NCI-H69 (cell line): ENCODE results near the gene CD28.

Source experiments
- DNase-seq: peaks from one replicate; lab custom pipeline; 2025; lab: John Stamatoyannopoulos, UW

Gene CD28

GRCh38 chr2:203706403-203706802 is at the start of gene CD28:
CD28 (plus strand) TSS chr2:203706639; CDS start chr2:203706697, 58 bp downstream.
- no peak for DNase-seq

- no peak for DNase-seq
Measured at GRCh38 chr2:203659331-203660049, 46.9 kb upstream of the CD28 start.

DNA sequence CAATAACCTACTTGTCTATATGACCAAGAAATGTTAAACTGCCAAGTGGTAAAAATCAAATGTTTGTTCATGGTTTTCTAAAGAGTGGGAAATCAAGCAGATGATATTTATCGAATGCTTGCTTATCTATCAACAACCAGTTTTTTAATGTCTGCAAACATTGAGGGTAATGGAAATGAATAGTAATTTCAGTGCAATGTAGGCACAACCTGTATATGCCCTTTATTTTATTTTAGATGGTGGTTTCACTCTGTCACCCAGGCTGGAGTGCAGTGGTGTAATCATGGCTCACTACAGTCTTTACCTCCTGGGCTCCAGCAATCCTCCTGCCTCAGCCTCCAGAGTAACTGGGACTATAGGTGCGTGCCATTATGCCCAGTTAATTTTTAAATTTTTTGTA is 46.0 kb upstream of the CD28 start:
- DNase-seq = no peak

DNA sequence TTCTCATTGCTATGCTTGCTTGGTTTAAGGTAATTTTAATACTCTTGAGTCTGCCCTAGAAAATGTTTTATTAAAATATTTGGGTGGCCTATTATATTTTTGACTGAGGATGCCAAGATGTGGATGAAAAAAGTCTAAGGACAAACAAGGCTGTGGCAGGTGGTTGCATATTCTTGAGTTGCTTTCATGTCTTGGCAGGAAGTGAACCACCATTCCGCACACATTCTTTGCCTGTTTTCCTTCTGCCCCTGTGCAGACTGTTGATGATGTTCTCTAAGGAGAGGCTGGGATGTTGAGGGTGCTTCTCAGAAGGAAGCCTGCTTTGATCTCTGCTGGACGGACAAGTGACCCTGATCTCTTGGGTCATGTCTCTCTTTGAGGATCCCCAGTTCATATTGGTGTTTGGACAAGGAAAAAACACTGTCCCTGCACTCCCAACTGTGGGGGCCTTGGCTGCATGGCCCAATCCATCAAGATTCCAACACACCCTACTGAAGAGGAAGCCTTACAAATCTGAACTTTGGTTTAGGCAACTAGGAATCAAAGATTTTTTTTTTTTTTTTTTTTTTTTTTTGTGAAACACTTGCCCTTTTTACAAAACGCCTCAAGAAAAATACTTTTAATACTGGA is 45.0 kb upstream of the CD28 start:
- DNase-seq = no peak

- no peak for DNase-seq
Measured at GRCh38 chr2:203662487-203662886, 44.0 kb upstream of the CD28 start.

DNA sequence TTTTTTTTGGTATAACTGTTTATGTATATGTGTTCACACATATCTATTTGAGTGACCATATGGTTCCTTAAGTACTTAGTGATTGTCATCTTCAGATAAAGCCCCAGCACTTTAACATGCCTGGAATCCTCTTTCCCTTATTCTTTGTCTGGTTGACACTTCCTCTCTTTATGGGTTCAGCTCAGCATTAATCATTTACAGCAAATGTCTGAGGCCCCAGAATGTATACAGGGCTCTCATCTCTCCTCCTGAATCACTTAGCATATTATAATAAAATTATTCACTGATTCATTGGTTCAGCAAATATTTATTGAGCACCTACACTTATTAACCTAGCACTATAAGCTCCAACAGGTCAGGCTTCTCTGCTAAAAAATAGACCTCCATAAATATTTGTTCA is 43.5 kb upstream of the CD28 start:
- DNase-seq = no peak

DNA sequence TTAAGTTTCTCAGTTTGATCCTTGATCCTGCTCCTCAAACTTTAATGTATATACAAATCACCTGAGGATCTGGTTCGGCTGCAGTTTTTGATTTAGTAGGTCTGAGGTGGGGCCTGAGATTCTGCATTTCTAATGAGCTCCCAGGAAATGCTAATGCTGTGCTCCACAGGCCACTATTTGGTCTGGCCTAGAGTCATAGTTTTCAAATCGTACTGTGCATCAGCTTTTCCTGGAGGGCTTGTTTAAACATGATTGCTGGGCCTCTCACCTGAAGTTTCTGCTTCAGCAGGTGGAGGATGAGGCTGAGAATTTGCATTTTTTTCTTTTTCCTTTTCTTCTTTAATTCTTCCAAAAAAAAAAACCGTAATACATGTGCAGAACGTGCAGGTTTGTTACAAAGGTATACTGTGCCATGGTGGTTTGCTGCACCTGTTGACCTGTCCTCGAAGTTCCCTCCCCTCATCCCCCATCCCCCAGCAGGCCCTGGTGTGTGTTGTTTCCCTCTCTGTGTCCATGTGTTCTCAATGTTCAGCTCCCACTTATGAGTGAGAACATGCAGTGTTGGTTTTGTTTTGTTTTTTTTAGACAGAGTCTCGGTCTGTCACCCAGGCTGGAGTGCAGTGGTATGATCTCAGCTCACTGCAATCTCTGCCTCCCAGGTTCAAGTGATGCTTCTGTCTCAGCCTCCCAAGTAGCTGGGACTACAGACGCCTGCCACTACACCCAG is 42.2 kb upstream of the CD28 start:
- no peak for DNase-seq

DNA sequence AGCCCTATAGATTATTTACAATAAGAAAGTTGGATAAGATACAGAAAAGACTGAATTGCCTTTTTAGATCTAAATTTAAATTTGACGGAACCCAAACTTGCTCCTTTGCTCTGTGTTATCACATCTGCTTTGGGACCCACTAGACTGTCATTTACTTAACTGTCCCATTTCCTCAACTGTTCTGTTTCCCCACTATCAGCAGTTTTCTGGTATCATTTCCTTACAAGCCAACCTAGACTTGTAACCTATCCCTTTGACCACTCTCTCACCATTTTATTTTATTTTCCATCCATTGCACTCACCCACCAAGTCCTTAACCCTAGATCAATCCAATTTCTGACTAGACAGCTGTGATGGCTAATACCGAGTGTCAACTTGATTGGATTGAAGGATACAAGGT is 38.6 kb upstream of the CD28 start:
- no peak for DNase-seq

DNA sequence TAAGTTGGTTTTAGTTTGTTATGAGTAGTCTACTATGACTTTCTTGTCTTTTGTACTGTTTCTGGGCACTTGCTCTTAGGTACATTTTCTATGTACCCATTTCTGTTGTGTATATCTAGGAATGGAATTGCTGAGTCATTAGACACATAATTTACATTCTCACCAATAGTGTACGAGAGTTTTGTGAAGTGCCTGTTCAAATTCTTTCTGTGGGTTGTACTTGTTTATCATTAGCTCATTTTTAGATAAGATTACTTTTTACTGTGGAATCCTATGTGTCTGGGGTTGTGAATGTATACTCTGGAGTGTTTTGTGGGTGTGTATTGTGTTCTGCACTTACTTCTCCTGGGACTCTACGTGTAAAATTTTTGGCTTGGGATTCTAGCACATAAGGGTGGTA is 36.6 kb upstream of the CD28 start:
- no peak for DNase-seq

DNA sequence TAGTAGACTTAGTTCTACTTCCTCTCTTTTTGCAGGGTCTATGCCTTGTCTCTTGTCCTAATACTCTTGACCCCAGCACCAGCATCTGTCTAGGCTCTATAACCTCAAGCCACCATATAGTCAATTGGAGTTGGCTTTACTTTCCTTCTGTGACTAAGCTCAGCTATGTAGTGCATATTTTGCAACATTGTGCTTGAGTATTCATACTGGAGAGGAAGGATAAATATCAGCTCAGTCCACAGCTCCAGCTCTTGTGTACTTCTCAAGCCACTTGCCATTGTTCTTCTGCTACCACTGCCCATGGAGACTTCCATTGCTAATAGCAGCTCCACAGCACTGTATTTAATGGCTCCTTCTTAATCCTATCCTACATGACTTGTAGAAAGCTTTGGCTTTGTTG is 35.5 kb upstream of the CD28 start:
- no peak for DNase-seq

DNA sequence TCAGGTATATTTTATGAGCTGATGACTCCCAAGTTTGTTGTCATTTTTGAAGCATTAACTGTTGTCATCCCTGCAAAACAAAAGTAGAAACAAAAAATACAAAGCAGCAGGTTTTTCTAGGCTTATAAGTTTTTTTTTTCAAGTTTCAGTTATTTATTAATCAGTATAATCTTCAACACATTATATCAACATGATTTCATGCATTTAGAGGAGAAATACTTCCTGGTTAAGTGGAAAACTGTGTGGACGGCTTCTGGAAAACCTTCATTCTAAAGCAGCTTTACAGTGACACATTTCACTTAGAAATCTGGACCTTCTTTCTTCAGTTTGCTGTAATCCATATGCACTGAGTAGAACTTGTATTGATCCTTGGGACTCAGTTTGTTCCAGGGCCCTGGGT is 34.6 kb upstream of the CD28 start:
- DNase-seq = no peak

- DNase-seq = no peak
Measured at GRCh38 chr2:203672856-203673255, 33.6 kb upstream of the CD28 start.

- no peak for DNase-seq
Measured at GRCh38 chr2:203673933-203674332, 32.5 kb upstream of the CD28 start.

DNA sequence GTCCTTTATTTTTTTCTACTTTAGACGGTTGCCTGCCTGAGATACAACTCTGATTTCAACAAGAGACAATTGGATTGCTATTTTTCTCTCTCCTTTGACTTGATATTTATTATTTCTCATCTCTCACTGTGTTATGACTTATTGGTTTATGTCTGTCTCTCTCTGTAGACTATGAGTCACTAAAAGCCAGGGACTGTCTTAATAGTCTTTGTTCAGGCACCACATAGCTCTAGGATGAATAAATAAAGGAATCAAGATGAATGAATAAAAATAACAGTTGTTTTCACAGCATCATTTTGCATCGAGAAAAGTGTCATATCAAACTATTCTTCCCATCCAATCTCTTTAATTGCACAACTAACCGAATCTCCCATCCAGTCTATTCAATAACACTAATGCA is 31.4 kb upstream of the CD28 start:
- no peak for DNase-seq

- DNase-seq = no peak
Measured at GRCh38 chr2:203678971-203679370, 27.5 kb upstream of the CD28 start.

DNA sequence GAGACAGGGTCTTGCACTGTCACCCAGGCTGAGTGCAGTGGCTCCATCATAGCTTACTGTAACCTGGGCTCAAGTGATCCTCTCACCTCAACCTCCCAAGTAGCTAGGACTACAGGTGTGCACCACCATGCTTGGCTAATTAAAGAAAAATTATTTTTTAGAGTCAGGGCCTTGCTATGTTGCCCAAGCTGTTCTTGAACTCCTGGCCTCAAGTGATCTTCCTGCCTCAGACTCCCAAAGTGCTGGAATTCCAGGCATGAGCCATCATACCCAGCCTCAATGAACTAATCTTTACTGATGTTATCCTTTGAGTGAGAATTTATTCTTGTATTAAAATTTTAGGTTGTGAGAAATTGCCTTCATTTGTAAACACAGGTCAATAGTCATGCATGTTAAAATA is 27.0 kb upstream of the CD28 start:
- DNase-seq = no peak

DNA sequence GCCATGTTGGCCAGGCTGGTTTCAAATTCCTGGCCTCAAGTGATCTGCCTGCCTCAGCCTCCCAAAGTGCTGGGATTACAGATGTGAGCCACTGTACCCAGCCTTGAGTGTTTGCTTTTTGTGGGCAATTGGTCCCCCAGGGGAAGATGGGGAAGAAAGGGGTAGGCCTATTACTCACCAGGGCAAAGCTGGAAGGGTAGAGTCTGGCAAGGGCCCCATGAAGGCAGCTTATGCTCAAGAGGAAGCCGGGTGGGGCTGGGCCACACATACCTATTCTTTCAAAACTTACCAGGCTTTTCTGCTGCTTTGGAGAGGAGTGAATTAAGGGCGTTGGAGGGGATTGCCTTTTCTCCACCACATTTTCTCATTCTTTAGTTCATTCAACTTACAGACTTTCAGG is 24.5 kb upstream of the CD28 start:
- DNase-seq = no peak

DNA sequence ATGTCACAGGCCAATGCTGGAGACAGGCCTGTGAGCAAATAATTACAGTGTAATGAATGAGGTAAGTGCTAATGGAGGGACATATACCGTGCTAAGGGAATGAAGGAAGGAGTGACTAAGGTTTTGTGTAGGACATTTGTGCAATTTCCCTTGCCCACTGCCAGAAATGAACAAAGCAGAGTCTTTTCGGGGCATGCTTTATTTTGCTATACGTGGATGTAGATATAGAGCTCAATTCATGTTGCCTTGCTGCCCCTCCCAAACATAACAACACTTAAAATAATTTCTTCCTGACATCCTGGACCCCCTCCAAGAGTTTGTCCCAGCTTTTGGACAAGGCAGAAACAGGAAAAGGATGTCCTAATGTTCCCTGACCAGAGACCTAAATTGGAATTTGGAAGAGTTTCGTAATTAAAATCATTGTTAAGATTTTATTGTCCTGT is 23.7 kb upstream of the CD28 start:
- no peak for DNase-seq

DNA sequence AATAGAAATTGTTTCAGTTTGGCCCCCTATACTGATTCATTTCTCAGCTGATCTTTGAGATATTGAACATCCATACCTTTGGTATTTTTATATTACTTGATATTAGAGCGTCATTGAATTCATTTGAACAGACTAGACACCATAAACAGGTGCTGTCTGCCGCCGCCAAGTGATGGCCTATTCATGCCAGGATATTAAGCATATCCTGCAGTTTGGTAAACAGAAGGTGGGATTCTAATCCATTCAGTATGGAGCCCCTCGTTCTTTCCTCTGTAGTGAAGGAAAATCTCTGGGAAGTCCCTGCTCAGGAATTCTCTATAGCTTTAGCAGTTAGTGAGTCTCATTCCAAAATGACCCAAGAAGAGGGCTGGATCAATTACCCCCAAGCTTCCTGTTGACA is 23.0 kb upstream of the CD28 start:
- no peak for DNase-seq

- no peak for DNase-seq
Measured at GRCh38 chr2:203683932-203684556, 22.4 kb upstream of the CD28 start.

DNA sequence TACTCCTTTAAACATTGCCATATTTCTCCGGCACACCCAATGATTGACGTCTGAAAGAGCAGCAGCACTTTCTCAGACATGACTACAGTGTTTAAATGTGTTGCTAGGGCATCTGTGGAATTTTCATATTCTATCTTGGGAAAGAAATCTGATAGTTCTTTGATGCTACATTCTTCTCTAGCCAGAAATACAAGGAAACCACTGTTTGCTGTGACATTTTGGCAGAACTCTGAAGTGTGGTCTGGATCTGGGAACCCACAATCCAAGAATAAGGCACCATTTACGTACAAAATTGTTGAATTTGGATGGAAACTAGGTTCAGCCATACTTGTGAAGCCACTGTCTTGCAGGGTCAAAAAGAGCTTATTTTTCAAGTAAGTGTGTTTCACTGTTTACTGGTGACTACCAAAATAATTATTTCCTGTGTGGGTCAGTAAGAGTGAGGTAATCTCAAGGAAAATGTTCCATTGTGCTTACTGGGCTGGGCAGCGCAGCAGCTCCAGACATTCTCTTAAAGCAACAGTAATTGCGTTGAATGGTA is 21.3 kb upstream of the CD28 start:
- DNase-seq = no peak

DNA sequence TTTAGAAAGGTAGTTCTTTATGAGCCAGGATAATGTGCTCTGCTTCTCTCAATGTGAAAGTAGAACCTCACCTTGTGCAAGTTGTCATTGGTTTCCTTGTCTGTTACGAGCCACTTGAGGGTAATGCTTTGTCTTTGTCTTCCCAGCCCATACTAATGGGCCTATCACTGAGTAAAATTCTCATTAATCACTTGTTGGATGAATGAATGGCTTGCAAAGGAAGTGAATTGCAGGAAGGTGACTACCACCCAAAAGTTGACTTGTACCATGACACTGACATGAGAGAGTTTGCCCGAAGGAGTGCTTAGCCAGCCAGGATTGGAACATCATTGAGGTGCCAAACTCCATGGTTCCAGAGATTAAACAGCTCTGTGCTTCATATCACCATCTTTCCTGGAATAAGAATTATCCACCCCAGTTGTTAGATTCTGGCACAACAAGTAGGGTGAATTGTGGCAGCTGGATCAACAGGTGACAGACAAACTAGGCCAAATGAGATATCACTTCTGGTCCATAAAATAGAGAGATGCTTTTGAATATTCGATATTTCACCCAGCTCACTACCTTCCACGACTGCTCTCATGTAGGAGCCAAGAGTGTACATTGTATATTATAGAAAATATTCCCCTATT is 20.5 kb upstream of the CD28 start:
- no peak for DNase-seq
